HCT116 (cell line): ENCODE measurements around the gene APOL4. TPM values are rescaled to one million over a fixed set of nuclear protein-coding genes. Genes with fewer than 3 reads are reported as not detected.

Source experiments
- ATAC-seq: fragments of 200-7000 bp; cut with Tn5 transposase; 2 replicates; pipeline ENCODE4 v1.9.1; 2020; ENCODE audit warnings: mild to moderate bottlenecking, moderate library complexity
- BruUV-seq: library from RNA; stranded (reverse); fragments of 400-500 nt; replicated peaks from 2 replicates; lab custom pipeline; 2021; lab: Mats Ljungman, UMichigan
- CTCF ChIA-PET: fragments of 300-600 bp; sonication (Branson Sonifier 250); formaldehyde crosslinking; loops from one replicate; lab custom pipeline; 2021; ENCODE audit warnings: antibody characterized with exemption; lab: Charles Lee
- POLR2A ChIA-PET: fragments of 300-600, 350-600 bp; sonication (Branson Sonifier 250); formaldehyde crosslinking; loops from one replicate; lab custom pipeline; 2021; ENCODE audit warnings: antibody characterized with exemption; lab: Charles Lee
- RAD21 ChIA-PET, 2 experiments: fragments of 300-600 bp; sonication (Branson Sonifier 250); formaldehyde crosslinking; loops; one replicate each; lab custom pipeline; 2023; ENCODE audit warnings: low total read pairs in 2 of 2; ENCODE audit not compliant: uncharacterized antibody in 2 of 2, unreplicated experiment in 2 of 2, low non-redundant PET in 1 of 2; lab: Charles Lee
- DNase-seq: peaks from one replicate; pipeline ENCODE4 v3.0.0-alpha.2; 2010; ENCODE audit warnings: low read depth, low spot score
- H2AFZ ChIP-seq: fragments of 200-600 bp; shearing (Covaris generic), sonication (generic); 2 replicates; pipeline ENCODE4 v1.6.1; 2017; ENCODE audit warnings: low read depth, mixed run types, mixed read lengths, antibody characterized with exemption, low read length; ENCODE audit not compliant: poor library complexity, severe bottlenecking
- H3K27ac ChIP-seq: 2 replicates; pipeline ENCODE4 v1.5.1; 2012; ENCODE audit warnings: low read depth, low read length
- H3K27me3 ChIP-seq: fragments of 200-600 bp; sonication (generic); 2 replicates; pipeline ENCODE4 v1.6.1; 2016; ENCODE audit warnings: mixed run types, low read length, mixed read lengths; ENCODE audit not compliant: insufficient read depth
- H3K36me3 ChIP-seq, 2 experiments: fragments of 200-500 bp in 1 of 2; fragments of 200-600 bp in 1 of 2; sonication (Bioruptor generic) in 1 of 2; sonication (generic) in 1 of 2; 2 replicates each; pipeline versions ENCODE4 v1.5.1 to v1.6.1; 2014 to 2016; ENCODE audit warnings: low read length in 2 of 2, inconsistent platforms in 1 of 2, mixed read lengths in 1 of 2, mixed run types in 1 of 2; ENCODE audit not compliant: insufficient read depth in 2 of 2, control insufficient read depth in 1 of 2
- H3K4me1 ChIP-seq, 2 experiments: fragments of 200-600 bp in 1 of 2; sonication (generic) in 1 of 2; 2 replicates each; pipeline versions ENCODE4 v1.5.1 to v1.6.1; 2012 to 2017; ENCODE audit warnings: low read length in 2 of 2, inconsistent platforms in 1 of 2, mild to moderate bottlenecking in 1 of 2, mixed read lengths in 1 of 2, mixed run types in 1 of 2, moderate library complexity in 1 of 2; ENCODE audit not compliant: insufficient read depth in 2 of 2, control insufficient read depth in 1 of 2
- H3K4me2 ChIP-seq: fragments of 200-600 bp; sonication (generic); 2 replicates; pipeline ENCODE4 v1.6.1; 2017; ENCODE audit warnings: mixed run types, low read length, mixed read lengths
- H3K4me3 ChIP-seq, 2 experiments: fragments of 200-600 bp in 1 of 2; sonication (generic) in 1 of 2; replicated peaks in 1 of 2; 2 replicates each; pipeline ENCODE4 v1.5.1; 2011 to 2016; ENCODE audit warnings: low read length in 2 of 2, control low read depth in 1 of 2, low read depth in 1 of 2, mild to moderate bottlenecking in 1 of 2, mixed read lengths in 1 of 2, mixed run types in 1 of 2
- H3K79me2 ChIP-seq: fragments of 200-600 bp; sonication (generic); 2 replicates; pipeline ENCODE4 v1.6.1; 2017; ENCODE audit warnings: mild to moderate bottlenecking, mixed run types, low read length, moderate library complexity, mixed read lengths; ENCODE audit not compliant: insufficient read depth
- H3K9ac ChIP-seq: fragments of 200-600 bp; sonication (generic); 2 replicates; pipeline ENCODE4 v1.6.1; 2016; ENCODE audit warnings: low read length, mixed read lengths
- H3K9me2 ChIP-seq: fragments of 200-600 bp; sonication (generic), shearing (Covaris generic); 2 replicates; pipeline ENCODE4 v1.6.1; 2017; ENCODE audit warnings: mixed run types, mild to moderate bottlenecking, moderate library complexity; ENCODE audit not compliant: insufficient read depth
- H3K9me3 ChIP-seq, 2 experiments: fragments of 200-500 bp in 1 of 2; fragments of 200-600 bp in 1 of 2; sonication (Bioruptor generic) in 1 of 2; sonication (generic) in 1 of 2; 2 replicates each; pipeline ENCODE4 v1.6.1; 2014 to 2017; ENCODE audit warnings: low read length in 2 of 2, mixed read lengths in 2 of 2, inconsistent platforms in 1 of 2, low read depth in 1 of 2, mild to moderate bottlenecking in 1 of 2, mixed run types in 1 of 2, moderate library complexity in 1 of 2; ENCODE audit not compliant: control insufficient read depth in 1 of 2, insufficient read depth in 1 of 2
- H4K20me1 ChIP-seq: fragments of 200-600 bp; sonication (generic), shearing (Covaris generic); 2 replicates; pipeline ENCODE4 v1.6.1; 2017; ENCODE audit warnings: mixed run types, mild to moderate bottlenecking, moderate library complexity; ENCODE audit not compliant: insufficient read depth
- EGR1 ChIP-seq: IDR thresholded peaks from 2 replicates; pipeline ENCODE4 v1.6.1; 2012; ENCODE audit warnings: low read depth
- SIN3A ChIP-seq: IDR thresholded peaks from 2 replicates; pipeline ENCODE4 v1.6.1; 2012; ENCODE audit warnings: low read depth
- SP1 ChIP-seq: IDR thresholded peaks from 2 replicates; pipeline ENCODE4 v1.6.1; 2012; ENCODE audit warnings: low read depth
- TCF7L2 ChIP-seq: IDR thresholded peaks from 2 replicates; pipeline ENCODE4 v1.7.0; 2011; ENCODE audit warnings: borderline replicate concordance, inconsistent platforms; ENCODE audit not compliant: insufficient read depth, insufficient read length; ENCODE audit errors: extremely low read depth
- YY1 ChIP-seq: IDR thresholded peaks from 2 replicates; pipeline ENCODE4 v1.6.1; 2011; ENCODE audit warnings: low read length, low read depth, moderate library complexity, mild to moderate bottlenecking; ENCODE audit not compliant: insufficient replicate concordance; ENCODE audit errors: extremely low read depth
- ZNF274 ChIP-seq: fragments of 200-500 bp; sonication (Bioruptor generic); IDR thresholded peaks from 2 replicates; pipeline ENCODE4 v1.6.1; 2014; ENCODE audit warnings: mild to moderate bottlenecking, low read depth, low read length, inconsistent platforms
- intact Hi-C: fragments of 100-400 bp; cut with micrococcal nuclease; formaldehyde crosslinking; loops from 2 replicates; pipeline ENCODE4 v1.10.0; 2022
- total RNA-seq: library from RNA; stranded (reverse); gene quantifications from one replicate; pipeline ENCODE4 v1.2.1, GENCODE V29; 2021; ENCODE audit not compliant: unreplicated experiment
- TF ChIP-seq, protein P1 (sequence below), 3 experiments: fragments of 200-600 bp in 1 of 3; sonication (generic) in 1 of 3; IDR thresholded peaks in 2 of 3; conservative IDR thresholded peaks in 1 of 3; 2 replicates each; pipeline ENCODE4 v1.5.1; 2012 to 2017; ENCODE audit warnings: low read depth in 2 of 3, low read length in 2 of 3, antibody characterized with exemption in 1 of 3, borderline replicate concordance in 1 of 3, control low read depth in 1 of 3, mild to moderate bottlenecking in 1 of 3, mixed read lengths in 1 of 3, mixed run types in 1 of 3, moderate library complexity in 1 of 3; ENCODE audit not compliant: insufficient read depth in 1 of 3

APOL4 gene
- total RNA-seq, 1 experiment from 2014 or later, result not detected

DNA sequence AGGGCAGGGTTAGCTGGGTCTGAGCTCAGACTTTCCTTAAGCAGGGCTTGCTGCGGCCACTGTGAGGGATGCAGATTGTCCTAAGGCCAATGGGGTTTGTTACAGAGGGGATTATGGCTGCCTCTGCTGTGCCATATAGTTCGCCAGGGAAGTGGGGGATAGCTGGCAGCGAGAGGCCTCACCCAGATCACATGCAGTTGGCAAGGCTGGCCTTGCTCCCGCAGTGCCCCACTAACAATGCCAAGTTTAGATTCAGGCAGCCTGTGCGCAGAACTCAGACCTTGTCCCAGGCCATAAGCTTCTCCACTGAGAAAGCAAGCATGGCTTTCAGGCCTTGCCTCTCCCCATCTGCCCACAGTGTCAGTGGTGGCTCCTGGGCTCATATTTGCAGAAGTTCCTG is 42.4 kb upstream of the APOL4 start:
- Histone ChIP-seq H3K4me3 (no peak overlapping the region), H3K4me1 (peaks cover 6 to 10% of the 10 kb centered on the region in 2 experiments; a peak in 3 of 4 replicates), H3K9me2 (no peaks in the 10 kb centered on the region), H3K27ac (no peak overlapping the region), H3K9me3 (no peaks in the 10 kb centered on the region), H3K36me3 (no peaks in the 10 kb centered on the region), H2AFZ (no peak overlapping the region), H4K20me1 (no peaks in the 10 kb centered on the region), H3K4me2 (no peak overlapping the region), H3K9ac (no peak overlapping the region), H3K79me2 (no peaks in the 10 kb centered on the region), H3K27me3 (no peaks in the 10 kb centered on the region)
- TF ChIP-seq SP1 (no peak), EGR1 (no peak), SIN3A (no peak), YY1 (no peak), ZNF274 (no peak), TCF7L2 (no peak)
- TF ChIP-seq, protein P1, sequence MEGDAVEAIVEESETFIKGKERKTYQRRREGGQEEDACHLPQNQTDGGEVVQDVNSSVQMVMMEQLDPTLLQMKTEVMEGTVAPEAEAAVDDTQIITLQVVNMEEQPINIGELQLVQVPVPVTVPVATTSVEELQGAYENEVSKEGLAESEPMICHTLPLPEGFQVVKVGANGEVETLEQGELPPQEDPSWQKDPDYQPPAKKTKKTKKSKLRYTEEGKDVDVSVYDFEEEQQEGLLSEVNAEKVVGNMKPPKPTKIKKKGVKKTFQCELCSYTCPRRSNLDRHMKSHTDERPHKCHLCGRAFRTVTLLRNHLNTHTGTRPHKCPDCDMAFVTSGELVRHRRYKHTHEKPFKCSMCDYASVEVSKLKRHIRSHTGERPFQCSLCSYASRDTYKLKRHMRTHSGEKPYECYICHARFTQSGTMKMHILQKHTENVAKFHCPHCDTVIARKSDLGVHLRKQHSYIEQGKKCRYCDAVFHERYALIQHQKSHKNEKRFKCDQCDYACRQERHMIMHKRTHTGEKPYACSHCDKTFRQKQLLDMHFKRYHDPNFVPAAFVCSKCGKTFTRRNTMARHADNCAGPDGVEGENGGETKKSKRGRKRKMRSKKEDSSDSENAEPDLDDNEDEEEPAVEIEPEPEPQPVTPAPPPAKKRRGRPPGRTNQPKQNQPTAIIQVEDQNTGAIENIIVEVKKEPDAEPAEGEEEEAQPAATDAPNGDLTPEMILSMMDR (IDR thresholded peaks at IDR 0.05 in 2 of 3, conservative IDR thresholded peaks at IDR 0.05 in 1 of 3; ENCODE audit: borderline replicate concordance in 1 of 3, insufficient read depth in 1 of 3, low read depth in 2 of 3, low read length in 2 of 3), result no peak
- ChIA-PET RAD21 (no interaction called here), CTCF (no interaction called here), POLR2A (no interaction called here)
- intact Hi-C loops, result no loop called here
- no peak for ATAC-seq
- BruUV-seq, result no TSS peak
- DNase-seq, result no peak
